NCI-H345 (cell line): ENCODE results near the gene CYGB.

Experiments used
- DNase-seq: peaks from one replicate; lab custom pipeline; 2025; lab: John Stamatoyannopoulos, UW

The CYGB gene

GRCh38 chr17:76479515-76480060, 57.9 kb downstream of the CYGB start:
- DNase-seq, result no peak

- no peak for DNase-seq
Measured at GRCh38 chr17:76478730-76479514, 58.6 kb downstream of the CYGB start.

GRCh38 chr17:76478097-76478496, 59.4 kb downstream of the CYGB start:
- no peak for DNase-seq

GRCh38 chr17:76477576-76477975, 59.9 kb downstream of the CYGB start:
- DNase-seq, result no peak
